ENCODE measurements around the gene FAM13A. TPM values are rescaled to one million over a fixed set of nuclear protein-coding genes. Genes with fewer than 3 reads are reported as not detected.

The FAM13A gene
- total and polyA plus RNA-seq, 10 of the 15 experiments (the other 5 are each of a cell fraction or from before 2014, with no cell fraction given), result 0.05 to 1.8 (median 0.27) TPM; not detected in 1

DNA sequence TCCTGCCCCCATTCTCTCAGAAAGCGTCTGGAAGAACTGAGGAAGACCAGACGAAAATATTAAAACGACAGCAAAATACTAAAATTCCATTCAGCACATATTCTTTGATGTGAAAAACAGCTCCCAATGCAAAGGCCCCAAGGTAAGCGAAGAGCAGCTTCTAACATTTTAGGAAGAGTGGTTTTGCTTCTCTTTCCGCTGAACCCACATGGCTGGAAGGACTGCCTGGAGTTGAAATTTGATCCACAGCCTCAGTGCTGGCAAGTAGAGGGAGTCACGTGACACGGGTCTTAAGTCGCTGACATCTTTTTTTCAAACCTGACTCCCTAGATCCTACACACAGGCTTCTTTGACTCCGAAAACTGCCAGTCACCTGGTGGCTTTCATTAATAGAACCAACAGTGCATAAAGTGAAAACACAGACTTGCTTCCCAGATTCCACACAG lies at the start of gene FAM13A (continued):
- TF ChIP-seq, protein P1, sequence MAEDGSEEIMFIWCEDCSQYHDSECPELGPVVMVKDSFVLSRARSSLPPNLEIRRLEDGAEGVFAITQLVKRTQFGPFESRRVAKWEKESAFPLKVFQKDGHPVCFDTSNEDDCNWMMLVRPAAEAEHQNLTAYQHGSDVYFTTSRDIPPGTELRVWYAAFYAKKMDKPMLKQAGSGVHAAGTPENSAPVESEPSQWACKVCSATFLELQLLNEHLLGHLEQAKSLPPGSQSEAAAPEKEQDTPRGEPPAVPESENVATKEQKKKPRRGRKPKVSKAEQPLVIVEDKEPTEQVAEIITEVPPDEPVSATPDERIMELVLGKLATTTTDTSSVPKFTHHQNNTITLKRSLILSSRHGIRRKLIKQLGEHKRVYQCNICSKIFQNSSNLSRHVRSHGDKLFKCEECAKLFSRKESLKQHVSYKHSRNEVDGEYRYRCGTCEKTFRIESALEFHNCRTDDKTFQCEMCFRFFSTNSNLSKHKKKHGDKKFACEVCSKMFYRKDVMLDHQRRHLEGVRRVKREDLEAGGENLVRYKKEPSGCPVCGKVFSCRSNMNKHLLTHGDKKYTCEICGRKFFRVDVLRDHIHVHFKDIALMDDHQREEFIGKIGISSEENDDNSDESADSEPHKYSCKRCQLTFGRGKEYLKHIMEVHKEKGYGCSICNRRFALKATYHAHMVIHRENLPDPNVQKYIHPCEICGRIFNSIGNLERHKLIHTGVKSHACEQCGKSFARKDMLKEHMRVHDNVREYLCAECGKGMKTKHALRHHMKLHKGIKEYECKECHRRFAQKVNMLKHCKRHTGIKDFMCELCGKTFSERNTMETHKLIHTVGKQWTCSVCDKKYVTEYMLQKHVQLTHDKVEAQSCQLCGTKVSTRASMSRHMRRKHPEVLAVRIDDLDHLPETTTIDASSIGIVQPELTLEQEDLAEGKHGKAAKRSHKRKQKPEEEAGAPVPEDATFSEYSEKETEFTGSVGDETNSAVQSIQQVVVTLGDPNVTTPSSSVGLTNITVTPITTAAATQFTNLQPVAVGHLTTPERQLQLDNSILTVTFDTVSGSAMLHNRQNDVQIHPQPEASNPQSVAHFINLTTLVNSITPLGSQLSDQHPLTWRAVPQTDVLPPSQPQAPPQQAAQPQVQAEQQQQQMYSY (CRISPR knock-in tag; IDR thresholded peaks at IDR 0.05), result peak; percentile 80; the same call in 1 of the 2 replicates
- TF ChIP-seq STAT1 (conservative IDR thresholded peaks at IDR 0.05) (no peak), CHD4 (IDR thresholded peaks at IDR 0.05) (no peak), ETV6 (conservative IDR thresholded peaks at IDR 0.05 in 1 of 2, IDR thresholded peaks at IDR 0.05 in 1 of 2; ENCODE audit: borderline replicate concordance in 1 of 2, low read depth in 1 of 2) (no peak), MYC (IDR thresholded peaks at IDR 0.05; ENCODE audit: insufficient read depth, insufficient read length, insufficient replicate concordance, low read length, severe bottlenecking) (no peak), CBX5 (IDR thresholded peaks at IDR 0.05; ENCODE audit: low read depth) (no peak), BHLHE40 (IDR thresholded peaks at IDR 0.05; ENCODE audit: borderline replicate concordance in 1 of 2, low read depth in 2 of 2, low read length in 1 of 2) (peak; percentile 63 to 86; a peak in 3 of 4 replicates), HDAC2 (IDR thresholded peaks at IDR 0.05) (no peak), NBN (IDR thresholded peaks at IDR 0.05) (0 out of 2 replicates have a peak, but pooled peaks have one; percentile 11), ZNF207 (IDR thresholded peaks at IDR 0.05; ENCODE audit: borderline replicate concordance) (no peak), SUPT20H (IDR thresholded peaks at IDR 0.05; ENCODE audit: borderline replicate concordance, control insufficient read depth, low read depth, low read length) (no peak), MEF2A (IDR thresholded peaks at IDR 0.05; ENCODE audit: insufficient read depth, low read depth, low read length) (no peak), JUND (IDR thresholded peaks at IDR 0.05; ENCODE audit: low read depth, low read length) (no peak), RB1 (IDR thresholded peaks at IDR 0.05; ENCODE audit: borderline replicate concordance) (no peak), TARDBP (IDR thresholded peaks at IDR 0.05; ENCODE audit: borderline replicate concordance) (no peak), POLR2AphosphoS5 (IDR thresholded peaks at IDR 0.05; ENCODE audit: low read length) (no peak), WRNIP1 (IDR thresholded peaks at IDR 0.05; ENCODE audit: borderline replicate concordance, low read depth, low read length) (no peak), GATAD2B (conservative IDR thresholded peaks at IDR 0.05; ENCODE audit: low read depth) (no peak), HCFC1 (IDR thresholded peaks at IDR 0.05; ENCODE audit: low read length) (no peak)
- TF ChIP-seq, protein P2, sequence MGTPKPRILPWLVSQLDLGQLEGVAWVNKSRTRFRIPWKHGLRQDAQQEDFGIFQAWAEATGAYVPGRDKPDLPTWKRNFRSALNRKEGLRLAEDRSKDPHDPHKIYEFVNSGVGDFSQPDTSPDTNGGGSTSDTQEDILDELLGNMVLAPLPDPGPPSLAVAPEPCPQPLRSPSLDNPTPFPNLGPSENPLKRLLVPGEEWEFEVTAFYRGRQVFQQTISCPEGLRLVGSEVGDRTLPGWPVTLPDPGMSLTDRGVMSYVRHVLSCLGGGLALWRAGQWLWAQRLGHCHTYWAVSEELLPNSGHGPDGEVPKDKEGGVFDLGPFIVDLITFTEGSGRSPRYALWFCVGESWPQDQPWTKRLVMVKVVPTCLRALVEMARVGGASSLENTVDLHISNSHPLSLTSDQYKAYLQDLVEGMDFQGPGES (IDR thresholded peaks at IDR 0.05), result no peak
- TF ChIP-seq, protein P3, sequence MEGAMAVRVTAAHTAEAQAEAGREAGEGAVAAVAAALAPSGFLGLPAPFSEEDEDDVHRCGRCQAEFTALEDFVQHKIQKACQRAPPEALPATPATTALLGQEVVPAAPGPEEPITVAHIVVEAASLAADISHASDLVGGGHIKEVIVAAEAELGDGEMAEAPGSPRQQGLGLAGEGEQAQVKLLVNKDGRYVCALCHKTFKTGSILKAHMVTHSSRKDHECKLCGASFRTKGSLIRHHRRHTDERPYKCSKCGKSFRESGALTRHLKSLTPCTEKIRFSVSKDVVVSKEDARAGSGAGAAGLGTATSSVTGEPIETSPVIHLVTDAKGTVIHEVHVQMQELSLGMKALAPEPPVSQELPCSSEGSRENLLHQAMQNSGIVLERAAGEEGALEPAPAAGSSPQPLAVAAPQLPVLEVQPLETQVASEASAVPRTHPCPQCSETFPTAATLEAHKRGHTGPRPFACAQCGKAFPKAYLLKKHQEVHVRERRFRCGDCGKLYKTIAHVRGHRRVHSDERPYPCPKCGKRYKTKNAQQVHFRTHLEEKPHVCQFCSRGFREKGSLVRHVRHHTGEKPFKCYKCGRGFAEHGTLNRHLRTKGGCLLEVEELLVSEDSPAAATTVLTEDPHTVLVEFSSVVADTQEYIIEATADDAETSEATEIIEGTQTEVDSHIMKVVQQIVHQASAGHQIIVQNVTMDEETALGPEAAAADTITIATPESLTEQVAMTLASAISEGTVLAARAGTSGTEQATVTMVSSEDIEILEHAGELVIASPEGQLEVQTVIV (IDR thresholded peaks at IDR 0.05; ENCODE audit: borderline replicate concordance, partially characterized antibody), result no peak
- TF ChIP-seq, protein P4, sequence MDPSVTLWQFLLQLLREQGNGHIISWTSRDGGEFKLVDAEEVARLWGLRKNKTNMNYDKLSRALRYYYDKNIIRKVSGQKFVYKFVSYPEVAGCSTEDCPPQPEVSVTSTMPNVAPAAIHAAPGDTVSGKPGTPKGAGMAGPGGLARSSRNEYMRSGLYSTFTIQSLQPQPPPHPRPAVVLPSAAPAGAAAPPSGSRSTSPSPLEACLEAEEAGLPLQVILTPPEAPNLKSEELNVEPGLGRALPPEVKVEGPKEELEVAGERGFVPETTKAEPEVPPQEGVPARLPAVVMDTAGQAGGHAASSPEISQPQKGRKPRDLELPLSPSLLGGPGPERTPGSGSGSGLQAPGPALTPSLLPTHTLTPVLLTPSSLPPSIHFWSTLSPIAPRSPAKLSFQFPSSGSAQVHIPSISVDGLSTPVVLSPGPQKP (IDR thresholded peaks at IDR 0.05; ENCODE audit: low read depth, low read length), result no peak

Data from GM12878 (cell line).